ENCODE results near the gene APIP.

The APIP gene

DNA sequence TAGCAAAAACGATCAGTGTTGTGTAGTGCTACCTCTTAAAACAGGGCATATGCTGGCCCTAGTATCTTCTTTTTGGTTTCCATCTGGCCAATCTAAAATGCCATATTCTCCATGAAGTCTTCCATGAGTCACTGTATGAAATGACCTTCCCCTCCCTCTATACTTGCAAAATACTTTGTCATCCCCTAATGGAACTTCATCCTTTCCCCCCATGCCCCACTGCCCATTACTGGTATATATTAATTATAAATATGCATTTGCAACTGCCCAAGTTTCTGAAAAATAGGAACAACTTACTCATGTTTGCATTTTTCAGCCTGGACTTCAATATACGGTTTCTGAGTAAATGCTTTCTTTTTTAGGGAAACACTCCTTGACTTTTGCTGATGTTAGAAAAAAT is 4.5 kb downstream of the APIP start:
- no peak overlapping the region for H3K4me3 ChIP-seq (ENCODE audit: low read depth, low read length)
- DNase-seq (ENCODE audit: low read depth), result no peak
- TF ChIP-seq, protein P1, sequence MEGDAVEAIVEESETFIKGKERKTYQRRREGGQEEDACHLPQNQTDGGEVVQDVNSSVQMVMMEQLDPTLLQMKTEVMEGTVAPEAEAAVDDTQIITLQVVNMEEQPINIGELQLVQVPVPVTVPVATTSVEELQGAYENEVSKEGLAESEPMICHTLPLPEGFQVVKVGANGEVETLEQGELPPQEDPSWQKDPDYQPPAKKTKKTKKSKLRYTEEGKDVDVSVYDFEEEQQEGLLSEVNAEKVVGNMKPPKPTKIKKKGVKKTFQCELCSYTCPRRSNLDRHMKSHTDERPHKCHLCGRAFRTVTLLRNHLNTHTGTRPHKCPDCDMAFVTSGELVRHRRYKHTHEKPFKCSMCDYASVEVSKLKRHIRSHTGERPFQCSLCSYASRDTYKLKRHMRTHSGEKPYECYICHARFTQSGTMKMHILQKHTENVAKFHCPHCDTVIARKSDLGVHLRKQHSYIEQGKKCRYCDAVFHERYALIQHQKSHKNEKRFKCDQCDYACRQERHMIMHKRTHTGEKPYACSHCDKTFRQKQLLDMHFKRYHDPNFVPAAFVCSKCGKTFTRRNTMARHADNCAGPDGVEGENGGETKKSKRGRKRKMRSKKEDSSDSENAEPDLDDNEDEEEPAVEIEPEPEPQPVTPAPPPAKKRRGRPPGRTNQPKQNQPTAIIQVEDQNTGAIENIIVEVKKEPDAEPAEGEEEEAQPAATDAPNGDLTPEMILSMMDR (IDR thresholded peaks at IDR 0.05; ENCODE audit: insufficient read depth, low read depth, low read length, missing control alignments), result no peak

DNA sequence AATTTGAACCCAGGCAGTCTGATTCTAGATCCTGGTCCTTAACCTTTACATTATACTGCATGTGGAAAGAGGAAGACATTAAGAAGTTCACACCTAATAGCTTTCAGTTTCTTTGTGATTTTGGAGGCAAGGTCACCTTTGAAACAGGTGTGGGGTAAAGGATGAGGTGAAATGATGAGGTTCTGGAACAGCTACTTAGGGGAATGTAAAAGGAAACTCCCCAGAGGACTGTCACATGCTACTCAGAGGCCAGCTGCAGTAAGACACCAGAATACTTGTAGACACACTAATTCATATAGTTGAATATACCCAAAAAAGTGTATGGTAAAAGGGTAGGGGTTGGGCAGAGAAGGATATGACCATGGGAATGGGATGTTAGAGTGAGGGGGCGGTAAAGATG is 5.4 kb downstream of the APIP start:
- no peak overlapping the region for H3K4me3 ChIP-seq (ENCODE audit: low read depth, low read length)
- peak; percentile 40 for DNase-seq (ENCODE audit: low read depth)
- TF ChIP-seq, protein P1 (IDR thresholded peaks at IDR 0.05; ENCODE audit: insufficient read depth, low read depth, low read length, missing control alignments), result no peak

DNA sequence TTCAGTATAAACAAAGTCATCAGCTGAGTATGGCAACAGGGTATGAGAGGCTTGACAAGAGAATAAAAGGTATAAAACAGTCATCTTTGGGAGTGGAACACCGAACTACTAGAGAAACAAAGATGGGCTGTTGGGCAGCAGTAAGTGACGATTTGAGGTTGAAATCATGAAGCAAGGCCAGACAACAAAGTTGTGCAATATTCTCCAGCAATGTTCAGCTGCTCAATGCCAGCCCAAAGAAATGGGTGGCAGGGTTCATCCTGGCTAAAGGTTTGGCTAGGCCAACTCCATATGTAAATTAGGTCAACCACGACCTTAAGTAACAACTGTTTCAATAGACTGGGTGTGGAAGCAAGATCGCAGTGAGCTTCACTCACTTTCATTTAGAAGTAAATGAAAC is 6.2 kb downstream of the APIP start:
- no peak overlapping the region for H3K4me3 ChIP-seq (ENCODE audit: low read depth, low read length)
- TF ChIP-seq, protein P1 (IDR thresholded peaks at IDR 0.05; ENCODE audit: insufficient read depth, low read depth, low read length, missing control alignments), result no peak
- no peak for DNase-seq (ENCODE audit: low read depth)

DNA sequence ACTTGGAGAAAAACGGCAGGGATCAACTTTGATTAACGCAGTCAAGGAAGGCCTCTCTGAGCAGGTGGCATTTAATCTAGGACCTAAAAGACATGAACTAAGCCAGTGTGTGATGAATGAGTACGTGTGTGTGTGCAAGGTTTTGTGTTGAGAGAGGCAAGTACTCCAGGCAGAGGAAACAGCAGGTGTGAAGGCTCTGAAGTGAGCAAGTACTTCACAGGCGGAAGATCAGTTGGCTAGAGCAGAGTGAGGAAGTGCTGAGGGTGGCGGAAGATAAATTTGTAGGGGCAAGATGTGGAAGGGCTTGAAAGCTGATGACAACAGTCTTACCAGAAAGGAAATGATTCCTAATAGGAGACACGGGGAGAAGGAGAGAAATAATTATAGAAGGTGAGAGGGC is 6.8 kb downstream of the APIP start:
- no peak for DNase-seq (ENCODE audit: low read depth)
- H3K4me3 ChIP-seq (ENCODE audit: low read depth, low read length), result no peak overlapping the region
- TF ChIP-seq, protein P1 (IDR thresholded peaks at IDR 0.05; ENCODE audit: insufficient read depth, low read depth, low read length, missing control alignments), result no peak

DNA sequence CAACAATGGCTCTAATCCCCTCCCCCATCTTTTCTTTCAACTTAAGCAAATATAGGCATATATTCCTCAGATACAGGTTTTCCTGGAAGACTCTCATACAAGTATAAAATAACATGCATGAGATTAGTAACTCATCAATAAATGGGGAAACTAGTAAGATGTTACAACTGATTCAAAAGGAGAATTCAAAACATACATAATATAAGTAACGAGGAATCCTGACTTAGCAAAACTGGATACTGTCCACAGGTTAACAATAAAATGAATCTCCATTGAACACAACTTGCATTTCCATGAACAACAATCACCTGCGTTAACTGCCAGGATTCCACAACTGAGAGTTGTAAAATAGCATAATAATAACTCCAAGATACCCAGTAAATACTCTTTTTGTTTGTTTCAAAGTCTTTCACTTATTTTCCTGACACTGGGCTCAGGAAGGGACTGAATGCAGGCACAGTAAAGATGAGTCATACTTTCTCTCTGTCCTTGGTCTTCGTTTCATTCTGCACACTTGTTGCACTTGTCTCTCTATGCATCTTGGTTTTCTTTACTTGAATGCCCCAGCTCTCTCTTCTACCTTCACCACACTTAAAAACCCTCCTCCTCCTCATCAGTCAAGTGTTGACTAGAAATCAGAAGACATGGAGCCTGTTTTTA is 8.1 kb downstream of the APIP start:
- H3K4me3 ChIP-seq (ENCODE audit: low read depth, low read length), result no peak overlapping the region
- peak; percentile 9 for DNase-seq (ENCODE audit: low read depth)
- TF ChIP-seq, protein P1 (IDR thresholded peaks at IDR 0.05; ENCODE audit: insufficient read depth, low read depth, low read length, missing control alignments), result no peak

DNA sequence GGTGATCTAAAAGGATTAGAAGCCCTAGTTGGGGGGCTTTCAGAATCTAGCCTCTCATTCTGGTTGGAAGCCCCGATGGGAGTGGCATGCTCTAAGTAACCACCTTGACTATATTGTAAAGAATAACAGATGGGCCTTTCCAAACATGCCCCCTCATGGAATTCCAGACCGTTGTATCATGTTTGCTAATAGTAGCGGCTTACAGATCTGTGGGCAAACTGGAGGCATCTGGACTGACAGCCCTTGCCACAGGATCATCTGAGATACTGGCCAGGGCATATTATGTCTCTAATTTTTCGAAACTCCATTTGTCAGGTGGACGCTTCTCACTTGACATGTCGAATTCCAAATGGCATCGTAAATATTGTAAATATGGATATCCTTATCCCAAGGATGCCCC is 10.5 kb downstream of the APIP start:
- DNase-seq (ENCODE audit: low read depth), result no peak
- no peak overlapping the region for H3K4me3 ChIP-seq (ENCODE audit: low read depth, low read length)
- TF ChIP-seq, protein P1 (IDR thresholded peaks at IDR 0.05; ENCODE audit: insufficient read depth, low read depth, low read length, missing control alignments), result no peak

DNA sequence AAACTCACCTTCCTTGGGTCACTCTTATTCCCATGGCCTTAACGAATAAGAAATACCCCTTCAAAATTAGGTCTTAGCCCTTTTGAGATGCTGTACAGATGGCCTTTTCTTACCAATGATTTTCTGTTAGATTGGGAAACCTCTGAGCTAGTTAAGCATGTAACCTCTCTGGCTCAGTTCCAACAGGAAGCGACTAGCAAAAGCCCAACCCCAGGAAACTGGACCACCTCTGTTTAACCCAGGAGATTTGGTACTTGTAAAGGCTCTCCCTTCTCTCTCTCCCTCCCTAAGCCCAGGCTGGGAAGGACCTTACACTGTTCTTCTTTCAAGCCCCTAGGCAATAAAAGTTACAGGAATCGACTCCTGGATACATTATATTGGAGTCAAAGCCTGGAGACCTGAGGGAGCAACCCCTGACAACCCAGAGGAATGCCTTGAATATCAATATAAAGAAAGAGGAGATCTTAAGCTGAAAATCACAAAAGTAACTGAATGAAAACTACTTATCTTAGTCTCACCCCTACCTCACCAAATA is 11.7 kb downstream of the APIP start:
- no peak for DNase-seq (ENCODE audit: low read depth)
- no peak overlapping the region for H3K4me3 ChIP-seq (ENCODE audit: low read depth, low read length)
- TF ChIP-seq, protein P1 (IDR thresholded peaks at IDR 0.05; ENCODE audit: insufficient read depth, low read depth, low read length, missing control alignments), result no peak
